ENCODE data around the gene ENDOV. TPM values are rescaled to one million over a fixed set of nuclear protein-coding genes. Genes with fewer than 3 reads are reported as not detected.

The ENDOV gene
- total and polyA plus RNA-seq, 2 experiments from 2014 or later: 21.2 to 33.8 TPM

DNA sequence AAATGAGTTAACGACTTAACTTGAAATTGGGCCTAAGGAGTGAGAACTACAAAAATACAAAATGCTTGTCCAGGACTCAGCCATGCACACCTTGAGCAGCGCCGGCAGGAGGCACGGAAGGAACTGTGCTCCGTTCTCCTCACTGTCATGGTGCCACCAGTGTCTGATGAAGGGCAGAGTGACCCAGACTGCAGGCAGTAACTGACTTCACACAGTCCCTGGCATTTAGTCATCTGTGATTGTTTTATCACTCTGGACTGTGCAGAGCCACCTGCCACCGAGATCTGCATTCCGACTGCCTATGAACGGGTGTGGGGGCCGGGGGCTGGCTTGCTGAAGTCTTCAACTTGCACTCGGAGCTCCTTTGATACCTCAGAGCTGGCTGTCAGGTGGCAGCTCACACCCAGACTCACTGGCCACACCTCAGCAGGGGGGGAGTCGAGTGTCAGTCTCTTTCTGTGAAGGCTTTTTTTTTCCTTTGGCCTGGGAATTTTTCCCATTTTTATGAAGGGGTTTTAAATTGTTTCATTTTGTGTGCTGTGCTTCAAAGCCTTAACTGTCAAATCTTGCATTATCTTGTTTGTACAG, 20.2 kb upstream of the ENDOV start:
- no peaks in the 10 kb centered on the region for H3K4me1 ChIP-seq (ENCODE audit: insufficient read depth)
- no peaks in the 10 kb centered on the region for H3K27me3 ChIP-seq
- no peak overlapping the region for H3K4me2 ChIP-seq
- H3K36me3 ChIP-seq (replicated peaks; ENCODE audit: insufficient read depth, low read depth): no peaks in the 10 kb centered on the region
- WGBS (ENCODE audit: low lambda C conversion rate, missing lambda C conversion rate): 72% methylated on average over 11 of the region's 11 CpGs
- H3K79me2 ChIP-seq: no peaks in the 10 kb centered on the region
- no peak overlapping the region for H3K27ac ChIP-seq
- DNase-seq (ENCODE audit: low spot score): no peak
- no peak overlapping the region for H3K4me3 ChIP-seq
- H2AFZ ChIP-seq: no peak overlapping the region
- H4K20me1 ChIP-seq (ENCODE audit: insufficient read depth, poor library complexity, severe bottlenecking): no peaks in the 10 kb centered on the region
- no peaks in the 10 kb centered on the region for H3K9me2 ChIP-seq (replicated peaks; ENCODE audit: insufficient read depth)
- TF ChIP-seq EZH2phosphoT487 (IDR thresholded peaks at IDR 0.05; ENCODE audit: low read depth, severe bottlenecking, unreplicated experiment) (no peak), EZH2 (IDR thresholded peaks at IDR 0.05; ENCODE audit: borderline replicate concordance) (no peak)
- no peaks in the 10 kb centered on the region for H3K9me3 ChIP-seq (ENCODE audit: low read depth)

- no peaks in the 10 kb centered on the region for H3K79me2 ChIP-seq
- no peaks in the 10 kb centered on the region for H3K9me3 ChIP-seq (ENCODE audit: low read depth)
- no peaks in the 10 kb centered on the region for H3K4me1 ChIP-seq (ENCODE audit: insufficient read depth)
- no peaks in the 10 kb centered on the region for H4K20me1 ChIP-seq (ENCODE audit: insufficient read depth, poor library complexity, severe bottlenecking)
- H3K36me3 ChIP-seq (replicated peaks; ENCODE audit: insufficient read depth, low read depth): no peaks in the 10 kb centered on the region
- H2AFZ ChIP-seq: no peak overlapping the region
- H3K9me2 ChIP-seq (replicated peaks; ENCODE audit: insufficient read depth): no peaks in the 10 kb centered on the region
- TF ChIP-seq CTCF (IDR thresholded peaks at IDR 0.05; ENCODE audit: poor library complexity) (no peak), EZH2phosphoT487 (IDR thresholded peaks at IDR 0.05; ENCODE audit: low read depth, severe bottlenecking, unreplicated experiment) (no peak), EZH2 (IDR thresholded peaks at IDR 0.05; ENCODE audit: borderline replicate concordance) (no peak)
- no peak overlapping the region for H3K4me3 ChIP-seq
- no peak overlapping the region for H3K27ac ChIP-seq
- no peak for DNase-seq (ENCODE audit: low spot score)
- no peak overlapping the region for H3K4me2 ChIP-seq
- no peaks in the 10 kb centered on the region for H3K27me3 ChIP-seq
- 84% methylated on average over 15 of the region's 15 CpGs for WGBS (ENCODE audit: low lambda C conversion rate, missing lambda C conversion rate)
Measured at GRCh38 chr17:80395402-80396151, 19.4 kb upstream of the ENDOV start.

GRCh38 chr17:80396157-80397033, 18.6 kb upstream of the ENDOV start:
- no peak overlapping the region for H3K27ac ChIP-seq
- DNase-seq (ENCODE audit: low spot score): no peak
- H2AFZ ChIP-seq: no peak overlapping the region
- H3K36me3 ChIP-seq (replicated peaks; ENCODE audit: insufficient read depth, low read depth): no peaks in the 10 kb centered on the region
- no peak overlapping the region for H3K4me3 ChIP-seq
- H4K20me1 ChIP-seq (ENCODE audit: insufficient read depth, poor library complexity, severe bottlenecking): no peaks in the 10 kb centered on the region
- TF ChIP-seq EZH2phosphoT487 (IDR thresholded peaks at IDR 0.05; ENCODE audit: low read depth, severe bottlenecking, unreplicated experiment): no peak
- no peak for TF ChIP-seq CTCF (IDR thresholded peaks at IDR 0.05; ENCODE audit: poor library complexity)
- TF ChIP-seq EZH2 (IDR thresholded peaks at IDR 0.05; ENCODE audit: borderline replicate concordance): no peak
- no peaks in the 10 kb centered on the region for H3K4me1 ChIP-seq (ENCODE audit: insufficient read depth)
- 69% methylated on average over 9 of the region's 9 CpGs for WGBS (ENCODE audit: low lambda C conversion rate, missing lambda C conversion rate)
- H3K9me2 ChIP-seq (replicated peaks; ENCODE audit: insufficient read depth): no peaks in the 10 kb centered on the region
- H3K27me3 ChIP-seq: no peaks in the 10 kb centered on the region
- H3K9me3 ChIP-seq (ENCODE audit: low read depth): no peaks in the 10 kb centered on the region
- H3K4me2 ChIP-seq: no peak overlapping the region
- H3K79me2 ChIP-seq: no peaks in the 10 kb centered on the region

Measured in hepatocyte (in vitro differentiated cells).